H9 (cell line): ENCODE measurements around the gene TBC1D8B. TPM values are rescaled to one million over a fixed set of nuclear protein-coding genes. Genes with fewer than 3 reads are reported as not detected.

Experiments
- DNase-seq: peaks from one replicate; pipeline ENCODE4 v3.0.0-alpha.2; 2017
- H2AFZ ChIP-seq: one replicate; pipeline ENCODE4 v1.6.1; 2013; ENCODE audit warnings: mild to moderate bottlenecking, low read length, control low read depth, moderate library complexity
- H2AK5ac ChIP-seq: 2 replicates; pipeline ENCODE4 v1.6.1; 2013; ENCODE audit warnings: low read length, control low read depth, mixed read lengths; ENCODE audit not compliant: insufficient read length
- H2BK120ac ChIP-seq: one replicate; pipeline ENCODE4 v1.6.1; 2013; ENCODE audit warnings: low read depth, mild to moderate bottlenecking, low read length, control low read depth, inconsistent platforms; ENCODE audit not compliant: poor library complexity, severe bottlenecking
- H2BK12ac ChIP-seq: 2 replicates; pipeline ENCODE4 v1.6.1; 2013; ENCODE audit warnings: low read length, control low read depth, mixed read lengths, low read depth; ENCODE audit not compliant: insufficient read length
- H2BK15ac ChIP-seq: 2 replicates; pipeline ENCODE4 v1.6.1; 2013; ENCODE audit warnings: low read depth, low read length, control low read depth
- H2BK20ac ChIP-seq: one replicate; pipeline ENCODE4 v1.6.1; 2013; ENCODE audit warnings: low read depth, mild to moderate bottlenecking, low read length, control low read depth, inconsistent platforms; ENCODE audit not compliant: poor library complexity, severe bottlenecking
- H2BK5ac ChIP-seq: 2 replicates; pipeline ENCODE4 v1.6.1; 2013; ENCODE audit warnings: low read length, control low read depth, mixed read lengths; ENCODE audit not compliant: insufficient read length
- H3K14ac ChIP-seq: 2 replicates; pipeline ENCODE4 v1.6.1; 2013; ENCODE audit warnings: low read length, control low read depth; ENCODE audit not compliant: insufficient read depth
- H3K18ac ChIP-seq: 2 replicates; pipeline ENCODE4 v1.6.1; 2013; ENCODE audit warnings: low read depth, mild to moderate bottlenecking, mixed read lengths, low read length, control low read depth; ENCODE audit not compliant: insufficient read length
- H3K23ac ChIP-seq: 2 replicates; pipeline ENCODE4 v1.6.1; 2013; ENCODE audit warnings: low read length, control low read depth, mixed read lengths, low read depth; ENCODE audit not compliant: insufficient read length
- H3K23me2 ChIP-seq: 2 replicates; pipeline ENCODE4 v1.6.1; 2013; ENCODE audit warnings: low read depth, mild to moderate bottlenecking, mixed read lengths, low read length, control low read depth; ENCODE audit not compliant: insufficient read length, poor library complexity, severe bottlenecking
- H3K27ac ChIP-seq: 2 replicates; pipeline ENCODE4 v1.5.1; 2013; ENCODE audit warnings: low read length, control low read depth, mixed read lengths, low read depth; ENCODE audit not compliant: insufficient read length
- H3K27me3 ChIP-seq: 2 replicates; pipeline ENCODE4 v1.6.1; 2013; ENCODE audit warnings: low read length, control low read depth, inconsistent platforms; ENCODE audit not compliant: insufficient read depth
- H3K4ac ChIP-seq: 2 replicates; pipeline ENCODE4 v1.6.1; 2013; ENCODE audit warnings: low read depth, mild to moderate bottlenecking, control low read depth, inconsistent platforms, low read length, moderate library complexity
- H3K4me1 ChIP-seq: 2 replicates; pipeline ENCODE4 v1.6.1; 2013; ENCODE audit warnings: low read length, control low read depth, inconsistent platforms; ENCODE audit not compliant: insufficient read depth
- H3K4me2 ChIP-seq: 2 replicates; pipeline ENCODE4 v1.6.1; 2013; ENCODE audit warnings: low read length, control low read depth, mixed read lengths; ENCODE audit not compliant: insufficient read length, insufficient read depth
- H3K56ac ChIP-seq: 2 replicates; pipeline ENCODE4 v1.6.1; 2013; ENCODE audit warnings: low read depth, mild to moderate bottlenecking, mixed read lengths, low read length, control low read depth; ENCODE audit not compliant: insufficient read length
- H3K79me1 ChIP-seq: 2 replicates; pipeline ENCODE4 v1.6.1; 2013; ENCODE audit warnings: low read depth, mild to moderate bottlenecking, moderate library complexity, low read length, control low read depth, inconsistent platforms; ENCODE audit not compliant: insufficient read depth, poor library complexity, severe bottlenecking
- H3K79me2 ChIP-seq: 2 replicates; pipeline ENCODE4 v1.6.1; 2013; ENCODE audit warnings: low read length, control low read depth, inconsistent platforms; ENCODE audit not compliant: insufficient read depth
- H3K9ac ChIP-seq: 2 replicates; pipeline ENCODE4 v1.6.1; 2013; ENCODE audit warnings: low read length, control low read depth, mixed read lengths; ENCODE audit not compliant: insufficient read length; ENCODE audit errors: extremely low read depth
- H3K9me3 ChIP-seq: one replicate; pipeline ENCODE4 v1.6.1; 2013; ENCODE audit warnings: low read depth, low read length, inconsistent platforms; ENCODE audit not compliant: control insufficient read depth
- H3T11ph ChIP-seq: one replicate; pipeline ENCODE4 v1.6.1; 2013; ENCODE audit warnings: mild to moderate bottlenecking, low read length, control low read depth, inconsistent platforms
- H4K20me1 ChIP-seq: one replicate; pipeline ENCODE4 v1.6.1; 2013; ENCODE audit not compliant: control insufficient read depth, insufficient read length, insufficient read depth
- H4K5ac ChIP-seq: 2 replicates; pipeline ENCODE4 v1.6.1; 2013; ENCODE audit warnings: low read depth, mild to moderate bottlenecking, mixed read lengths, low read length, control low read depth; ENCODE audit not compliant: insufficient read length
- H4K8ac ChIP-seq: replicated peaks from 2 replicates; pipeline ENCODE4 v1.6.1; 2013; ENCODE audit warnings: low read length, control low read depth, mixed read lengths, low read depth; ENCODE audit not compliant: insufficient read length
- H4K91ac ChIP-seq: 2 replicates; pipeline ENCODE4 v1.6.1; 2013; ENCODE audit warnings: low read depth, mild to moderate bottlenecking, moderate library complexity, mixed read lengths, low read length, control low read depth; ENCODE audit not compliant: insufficient read length
- H3K27ac Mint-ChIP-seq, 3 experiments: 2 replicates in 2 of 3; 3 replicates in 1 of 3; pipeline ENCODE4 v1.8.0; 2020 to 2021; ENCODE audit warnings: mixed read lengths in 3 of 3, mild to moderate bottlenecking in 1 of 3, moderate library complexity in 1 of 3
- H3K27me3 Mint-ChIP-seq: 2 replicates; pipeline ENCODE4 v1.8.0; 2021; ENCODE audit warnings: low read depth, mild to moderate bottlenecking, moderate library complexity, mixed read lengths
- H3K36me3 Mint-ChIP-seq, 3 experiments: 2 replicates in 2 of 3; 3 replicates in 1 of 3; pipeline ENCODE4 v1.8.0; 2020 to 2021; ENCODE audit warnings: low read depth in 3 of 3, mixed read lengths in 3 of 3; ENCODE audit not compliant: insufficient read depth in 1 of 3
- H3K4me1 Mint-ChIP-seq, 2 experiments: 2 replicates each; pipeline ENCODE4 v1.8.0; 2020; ENCODE audit warnings: mixed read lengths in 2 of 2
- H3K4me3 Mint-ChIP-seq, 2 experiments: 2 replicates in 1 of 2; 3 replicates in 1 of 2; pipeline ENCODE4 v1.8.0; 2020 to 2021; ENCODE audit warnings: mild to moderate bottlenecking in 2 of 2, mixed read lengths in 2 of 2, moderate library complexity in 1 of 2
- H3K9me3 Mint-ChIP-seq, 2 experiments: 2 replicates in 1 of 2; 3 replicates in 1 of 2; pipeline ENCODE4 v1.8.0; 2020; ENCODE audit warnings: mild to moderate bottlenecking in 2 of 2, mixed read lengths in 2 of 2, moderate library complexity in 1 of 2
- CTCF ChIP-seq: fragments of 200-600 bp; sonication (generic); conservative IDR thresholded peaks from 3 replicates; pipeline ENCODE4 v1.8.0; 2021; ENCODE audit warnings: antibody characterized with exemption, mild to moderate bottlenecking
- WGBS: extraction: QIAGEN DNeasy Blood & Tissue Kit; methylation state at CpG from one replicate; pipeline ENCODE4 v1.1.7; 2013; ENCODE audit warnings: missing lambda C conversion rate, low lambda C conversion rate, mixed read lengths; ENCODE audit not compliant: insufficient read length; ENCODE audit errors: extremely low coverage; 5-methylcytosine and 5-hydroxymethylcytosine counted together
- total RNA-seq: library from RNA; stranded (reverse); gene quantifications from 2 replicates; pipeline ENCODE4 v1.2.1, GENCODE V29; 2021

The TBC1D8B gene
- total RNA-seq, 1 experiment from 2014 or later = 2.6 TPM

- Histone ChIP-seq H3K23ac (no peak overlapping the region), H3K9ac (no peak overlapping the region), H4K5ac (no peak overlapping the region), H2BK15ac (no peak overlapping the region), H3K79me1 (no peaks in the 10 kb centered on the region), H3T11ph (no peak overlapping the region), H2BK20ac (no peak overlapping the region), H4K20me1 (no peaks in the 10 kb centered on the region), H3K23me2 (no peaks in the 10 kb centered on the region), H3K14ac (no peak overlapping the region), H3K56ac (no peak overlapping the region), H4K91ac (no peak overlapping the region), H3K79me2 (no peaks in the 10 kb centered on the region), H3K4me1 (no peaks in the 10 kb centered on the region), H2AFZ (no peak overlapping the region), H2BK120ac (no peak overlapping the region), H3K27me3 (no peaks in the 10 kb centered on the region), H3K18ac (no peak overlapping the region), H4K8ac (no peak overlapping the region), H3K4me2 (no peak overlapping the region), H2BK5ac (no peak overlapping the region), H2AK5ac (no peak overlapping the region), H3K9me3 (no peaks in the 10 kb centered on the region), H2BK12ac (no peak overlapping the region), H3K27ac (no peak overlapping the region), H3K4ac (no peak overlapping the region)
- WGBS = no CpG with 5 or more reads among the region's 1 CpG
- Mint-ChIP-seq H3K27me3 (no peaks in the 10 kb centered on the region), H3K36me3 (no peaks in the 10 kb centered on the region), H3K9me3 (peaks cover 0 to 11% of the 10 kb centered on the region in 2 experiments; a peak in 1 of 5 replicates), H3K27ac (no peak overlapping the region), H3K4me1 (no peaks in the 10 kb centered on the region), H3K4me3 (no peak overlapping the region)
- no peak for DNase-seq
- peak; percentile 54 for TF ChIP-seq CTCF
These were observed 11.0 kb upstream of the TBC1D8B start for GRCh38 chrX:106791495-106791894.
